GM12878 (cell line): Measurements from ENCODE around the gene GIGYF2. TPM values are rescaled to one million over a fixed set of nuclear protein-coding genes. Genes with fewer than 3 reads are reported as not detected.

ENCODE experiments used
- ATAC-seq: fragments of 200-7000 bp; cut with Tn5 transposase; 3 replicates; pipeline ENCODE4 v1.9.1; 2020; ENCODE audit warnings: mild to moderate bottlenecking, moderate library complexity
- BruUV-seq: library from RNA; stranded (reverse); fragments of 400-500 nt; replicated peaks from 2 replicates; lab custom pipeline; 2021; lab: Mats Ljungman, UMichigan
- CTCF ChIA-PET: fragments of 300-600 bp; sonication (Branson Sonifier 250); formaldehyde crosslinking; extraction: SDS; loops from one replicate; lab custom pipeline; 2021; ENCODE audit warnings: inconsistent platforms; lab: Yijun Ruan, JAX
- POLR2A ChIA-PET: fragments of 350-600 bp; formaldehyde crosslinking; extraction: SDS; loops from one replicate; lab custom pipeline; 2021; ENCODE audit warnings: inconsistent platforms; lab: Charles Lee
- RAD21 ChIA-PET: fragments of 300-600 bp; sonication (Branson Sonifier 250); formaldehyde crosslinking; loops from one replicate; lab custom pipeline; 2023; ENCODE audit warnings: antibody characterized with exemption; ENCODE audit not compliant: unreplicated experiment; lab: Charles Lee
- SMC1A ChIA-PET: fragments of 300-600 bp; sonication (Branson Sonifier 250); formaldehyde crosslinking; loops from one replicate; lab custom pipeline; 2023; ENCODE audit not compliant: unreplicated experiment, uncharacterized antibody; lab: Charles Lee
- DNase-seq: peaks from one replicate; pipeline ENCODE4 v3.0.0-alpha.2; 2011; ENCODE audit warnings: low read depth, low spot score
- FAIRE-seq: peaks from 3 replicates; lab custom pipeline; 2011; peaks lifted over from hg19 to GRCh38; lab: Jason Lieb, UNC
- H2AFZ ChIP-seq: 2 replicates; pipeline ENCODE4 v1.6.0; 2011; ENCODE audit warnings: low read depth, low read length, control low read depth; ENCODE audit not compliant: control insufficient read depth
- H3K27ac ChIP-seq: 2 replicates; pipeline ENCODE4 v1.5.1; 2011; ENCODE audit warnings: control low read depth; ENCODE audit not compliant: control insufficient read depth, insufficient read depth
- H3K27me3 ChIP-seq, 2 experiments: replicated peaks in 1 of 2; 2 replicates each; pipeline versions ENCODE4 v1.6.0 to v1.6.1; 2011; ENCODE audit warnings: low read length in 1 of 2; ENCODE audit not compliant: control insufficient read depth in 2 of 2, insufficient read depth in 2 of 2
- H3K36me3 ChIP-seq, 2 experiments: 2 replicates each; pipeline ENCODE4 v1.5.1; 2011; ENCODE audit warnings: low read length in 1 of 2; ENCODE audit not compliant: control insufficient read depth in 2 of 2, insufficient read depth in 2 of 2
- H3K4me1 ChIP-seq: 2 replicates; pipeline ENCODE4 v1.6.1; 2011; ENCODE audit warnings: mild to moderate bottlenecking, low read length, moderate library complexity, mixed read lengths; ENCODE audit not compliant: control insufficient read depth, insufficient read depth
- H3K4me2 ChIP-seq: 2 replicates; pipeline ENCODE4 v1.6.0; 2011; ENCODE audit warnings: control low read depth; ENCODE audit not compliant: control insufficient read depth, insufficient read depth
- H3K4me3 ChIP-seq: fragments of 200-600 bp; sonication (generic); 2 replicates; pipeline ENCODE4 v1.5.1; 2016
- H3K79me2 ChIP-seq: 2 replicates; pipeline ENCODE4 v1.6.0; 2011; ENCODE audit warnings: low read length; ENCODE audit not compliant: control insufficient read depth, insufficient read depth
- H3K9ac ChIP-seq: 2 replicates; pipeline ENCODE4 v1.8.0; 2011; ENCODE audit warnings: low read length, control low read depth, mixed read lengths; ENCODE audit not compliant: control insufficient read depth, insufficient read depth
- H3K9me3 ChIP-seq: replicated peaks from 3 replicates; pipeline ENCODE4 v1.5.1; 2011; ENCODE audit warnings: mild to moderate bottlenecking, low read length; ENCODE audit not compliant: control insufficient read depth, insufficient read depth
- H4K20me1 ChIP-seq: 2 replicates; pipeline ENCODE4 v1.6.0; 2011; ENCODE audit not compliant: control insufficient read depth, insufficient read depth
- ATF7 ChIP-seq: fragments of 450-650 bp; IDR thresholded peaks from 2 replicates; pipeline ENCODE4 v1.6.1; 2016; ENCODE audit warnings: low read depth, mild to moderate bottlenecking
- CHD4 ChIP-seq: fragments of 200-600 bp; sonication (generic); IDR thresholded peaks from 2 replicates; pipeline ENCODE4 v1.6.1; 2016; ENCODE audit warnings: mild to moderate bottlenecking
- FOXK2 ChIP-seq: fragments of 450-650 bp; IDR thresholded peaks from 2 replicates; pipeline ENCODE4 v1.6.1; 2017; ENCODE audit warnings: mild to moderate bottlenecking, moderate library complexity
- IRF3 ChIP-seq: fragments of 450-650 bp; IDR thresholded peaks from 2 replicates; pipeline ENCODE4 v1.6.1; 2014; ENCODE audit warnings: mild to moderate bottlenecking
- NFIC ChIP-seq: IDR thresholded peaks from 2 replicates; pipeline ENCODE4 v1.6.1; 2012; ENCODE audit warnings: low read depth, mild to moderate bottlenecking, inconsistent platforms, low read length, moderate library complexity
- NFXL1 ChIP-seq: fragments of 450-650 bp; IDR thresholded peaks from 2 replicates; pipeline ENCODE4 v1.6.1; 2017; ENCODE audit warnings: antibody characterized with exemption, mild to moderate bottlenecking, borderline replicate concordance
- NR2C2 ChIP-seq: IDR thresholded peaks from 2 replicates; pipeline ENCODE4 v1.6.1; 2011; ENCODE audit warnings: borderline replicate concordance, low read depth; ENCODE audit not compliant: control insufficient read depth, insufficient read length
- PKNOX1 ChIP-seq: fragments of 450-650 bp; IDR thresholded peaks from 2 replicates; pipeline ENCODE4 v1.6.1; 2016; ENCODE audit warnings: mild to moderate bottlenecking
- RELA ChIP-seq: fragments of 450-650 bp; IDR thresholded peaks from 2 replicates; pipeline ENCODE4 v1.8.0; 2014; ENCODE audit warnings: borderline replicate concordance; ENCODE audit not compliant: partially characterized antibody
- SKIL ChIP-seq: fragments of 450-650 bp; IDR thresholded peaks from 2 replicates; pipeline ENCODE4 v1.6.1; 2017; ENCODE audit warnings: mild to moderate bottlenecking, low read depth, inconsistent platforms; ENCODE audit not compliant: poor library complexity, severe bottlenecking
- SRF ChIP-seq, 2 experiments: IDR thresholded peaks; 2 replicates each; pipeline ENCODE4 v1.6.1; 2011; ENCODE audit warnings: low read depth in 2 of 2, low read length in 2 of 2, mild to moderate bottlenecking in 1 of 2, moderate library complexity in 1 of 2
- STAT3 ChIP-seq: IDR thresholded peaks from 2 replicates; pipeline ENCODE4 v1.6.1; 2011; ENCODE audit warnings: low read depth, low read length, improper control_type of control experiment
- SUZ12 ChIP-seq: fragments of 200-600 bp; sonication (generic); IDR thresholded peaks from one replicate; pipeline ENCODE4 v1.6.1; 2018; ENCODE audit warnings: antibody characterized with exemption, mild to moderate bottlenecking; ENCODE audit not compliant: unreplicated experiment
- ZBTB11 ChIP-seq: fragments of 450-650 bp; formaldehyde crosslinking; IDR thresholded peaks from 2 replicates; pipeline ENCODE4 v1.5.0; 2022; ENCODE audit warnings: mild to moderate bottlenecking, missing genetic modification characterization
- ZNF207 ChIP-seq: fragments of 450-650 bp; IDR thresholded peaks from 2 replicates; pipeline ENCODE4 v1.6.1; 2014; ENCODE audit warnings: antibody characterized with exemption, mild to moderate bottlenecking, borderline replicate concordance
- ZNF622 ChIP-seq: fragments of 450-650 bp; IDR thresholded peaks from 2 replicates; pipeline ENCODE4 v1.6.1; 2017; ENCODE audit warnings: mild to moderate bottlenecking, inconsistent platforms
- WGBS: methylation state at CpG from one replicate; pipeline ENCODE4 v1.1.6; 2016; ENCODE audit warnings: low lambda C conversion rate; ENCODE audit not compliant: insufficient replicate concordance, insufficient coverage; ENCODE audit errors: missing lambda C conversion rate; 5-methylcytosine and 5-hydroxymethylcytosine counted together
- in situ Hi-C: fragments of 300-500 bp; cut with MboI; formaldehyde crosslinking; loops from 9 replicates; pipeline ENCODE4 v1.14.3; 2018; ENCODE audit warnings: mixed read lengths
- intact Hi-C: fragments of 100-400 bp; cut with micrococcal nuclease; formaldehyde crosslinking; loops from one replicate; pipeline ENCODE4 v1.14.2; 2022; ENCODE audit not compliant: unreplicated experiment
- polyA plus RNA-seq, 11 experiments: library from polyadenylated mRNA; depleted of rRNA in 4 of 11; unstranded in 6 of 11; stranded (reverse) in 5 of 11; fragments of >200 nt; fragmentation: Nextera tagmentation in 4 of 11; fragmentation: Illumina TruSeq in 1 of 11; extraction: Ambion mirVana in 4 of 11; extraction: Trizol in 1 of 11; gene quantifications; 1 replicate in 1 of 11; 2 replicates in 10 of 11; pipeline versions ENCODE4 v1.2.1 to v1.2.3, GENCODE V29; 2011 to 2016; ENCODE audit warnings: inconsistent platforms in 2 of 11, missing spikeins in 2 of 11, low read depth in 1 of 11
- total RNA-seq, 4 experiments: library from RNA; depleted of rRNA in 3 of 4; stranded (reverse); fragments of >200 nt in 3 of 4; fragmentation: Illumina TruSeq in 1 of 4; extraction: Trizol in 1 of 4; gene quantifications; 2 replicates each; pipeline versions ENCODE4 v1.2.1 to v1.2.3, GENCODE V29; 2013 to 2021

GIGYF2 gene
- total and polyA plus RNA-seq, 10 of the 15 experiments (the other 5 are each of a cell fraction or from before 2014, with no cell fraction given): 12.2 to 47.2 (median 39.0) TPM

- no peak for TF ChIP-seq NFIC
- TF ChIP-seq ZBTB11 (CRISPR knock-in tag): no peak
Measured at GRCh38 chr2:232675381-232675780, 21.8 kb upstream of the GIGYF2 start (continued).

- ChIA-PET SMC1A (no interaction called here), RAD21 (no interaction called here), POLR2A (no interaction called here), CTCF (interaction anchor here (0.6 kb wide), 1 partner anchor 39 kb away, joined by 3 read pairs; no protein-coding TSS in a partner anchor)
- H3K4me3 ChIP-seq: no peak overlapping the region
- no peaks in the 10 kb centered on the region for H3K79me2 ChIP-seq
- BruUV-seq: no TSS peak
- no peak for FAIRE-seq
- H3K4me2 ChIP-seq: no peak overlapping the region
- WGBS: 47% methylated on average over 7 of the region's 7 CpGs
- no peak overlapping the region for H3K9ac ChIP-seq
- H3K9me3 ChIP-seq: no peaks in the 10 kb centered on the region
- DNase-seq: no peak
- H2AFZ ChIP-seq: no peak overlapping the region
- H4K20me1 ChIP-seq: no peaks in the 10 kb centered on the region
- in situ Hi-C loops (no loop called here), intact Hi-C loops (no loop called here)
- peaks cover 0 to 2% of the 10 kb centered on the region in 2 experiments; a peak in 3 of 4 replicates for H3K27me3 ChIP-seq
- no peak overlapping the region for H3K27ac ChIP-seq
- ATAC-seq: no peak
- H3K36me3 ChIP-seq: no peaks in the 10 kb centered on the region
- H3K4me1 ChIP-seq: no peaks in the 10 kb centered on the region
- TF ChIP-seq NFIC (no peak), SRF (IDR thresholded peaks at IDR 0.05; ENCODE audit: low read depth in 2 of 2, low read length in 2 of 2) (no peak), FOXK2 (no peak), NR2C2 (no peak), CHD4 (no peak), RELA (no peak), SUZ12 (no peak), ZNF622 (no peak), IRF3 (no peak), NFXL1 (no peak), PKNOX1 (no peak), ZNF207 (no peak), SKIL (no peak), STAT3 (no peak), ATF7 (no peak)
Measured at GRCh38 chr2:232680006-232680405, 17.1 kb upstream of the GIGYF2 start.
